Measurements from ENCODE around the gene MCC. TPM values are rescaled to one million over a fixed set of nuclear protein-coding genes. Genes with fewer than 3 reads are reported as not detected.

Gene MCC
- total RNA-seq, 1 experiment from 2014 or later = 7.6 TPM

- no peak overlapping the region for H3K14ac ChIP-seq (ENCODE audit: insufficient read depth, low read length)
- H3K56ac ChIP-seq (ENCODE audit: insufficient read length, low read depth, low read length) = no peak overlapping the region
- Mint-ChIP-seq H3K9me3 (peaks cover 7 to 16% of the 10 kb centered on the region in 2 experiments; a peak in 4 of 5 replicates), H3K27me3 (ENCODE audit: low read depth) (no peaks in the 10 kb centered on the region; the same call in 1 of the 2 replicates), H3K4me3 (no peak overlapping the region), H3K4me1 (peaks cover 4 to 10% of the 10 kb centered on the region in 2 experiments; a peak in 2 of 4 replicates), H3K36me3 (ENCODE audit: insufficient read depth in 1 of 3, low read depth in 3 of 3) (peaks cover 2 to 43% (median 33%) of the 10 kb centered on the region in 3 experiments; a peak in 5 of 7 replicates), H3K27ac (0 out of 7 replicates have a peak overlapping the region, but pooled peaks of 1 of the 3 experiments have one; percentile 30)
- H3K4me1 ChIP-seq (ENCODE audit: insufficient read depth, low read length) = peaks cover 3% of the 10 kb centered on the region; the same call in 1 of the 2 replicates
- no peaks in the 10 kb centered on the region for H3K23me2 ChIP-seq (ENCODE audit: insufficient read length, low read depth, low read length, poor library complexity, severe bottlenecking)
- no peak overlapping the region for H2AFZ ChIP-seq (ENCODE audit: low read length)
- no peak overlapping the region for H2BK5ac ChIP-seq (ENCODE audit: insufficient read length, low read length)
- H3K4ac ChIP-seq (ENCODE audit: low read depth, low read length) = no peak overlapping the region
- no peak overlapping the region for H2BK20ac ChIP-seq (ENCODE audit: low read depth, low read length, poor library complexity, severe bottlenecking)
- no peak overlapping the region for H4K8ac ChIP-seq (replicated peaks; ENCODE audit: insufficient read length, low read depth, low read length)
- H3K4me2 ChIP-seq (ENCODE audit: insufficient read depth, insufficient read length, low read length) = no peak overlapping the region
- no peak for DNase-seq
- H2BK120ac ChIP-seq (ENCODE audit: low read depth, low read length, poor library complexity, severe bottlenecking) = no peak overlapping the region
- H3T11ph ChIP-seq (ENCODE audit: low read length) = no peak overlapping the region
- TF ChIP-seq, protein P1, sequence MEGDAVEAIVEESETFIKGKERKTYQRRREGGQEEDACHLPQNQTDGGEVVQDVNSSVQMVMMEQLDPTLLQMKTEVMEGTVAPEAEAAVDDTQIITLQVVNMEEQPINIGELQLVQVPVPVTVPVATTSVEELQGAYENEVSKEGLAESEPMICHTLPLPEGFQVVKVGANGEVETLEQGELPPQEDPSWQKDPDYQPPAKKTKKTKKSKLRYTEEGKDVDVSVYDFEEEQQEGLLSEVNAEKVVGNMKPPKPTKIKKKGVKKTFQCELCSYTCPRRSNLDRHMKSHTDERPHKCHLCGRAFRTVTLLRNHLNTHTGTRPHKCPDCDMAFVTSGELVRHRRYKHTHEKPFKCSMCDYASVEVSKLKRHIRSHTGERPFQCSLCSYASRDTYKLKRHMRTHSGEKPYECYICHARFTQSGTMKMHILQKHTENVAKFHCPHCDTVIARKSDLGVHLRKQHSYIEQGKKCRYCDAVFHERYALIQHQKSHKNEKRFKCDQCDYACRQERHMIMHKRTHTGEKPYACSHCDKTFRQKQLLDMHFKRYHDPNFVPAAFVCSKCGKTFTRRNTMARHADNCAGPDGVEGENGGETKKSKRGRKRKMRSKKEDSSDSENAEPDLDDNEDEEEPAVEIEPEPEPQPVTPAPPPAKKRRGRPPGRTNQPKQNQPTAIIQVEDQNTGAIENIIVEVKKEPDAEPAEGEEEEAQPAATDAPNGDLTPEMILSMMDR (conservative IDR thresholded peaks at IDR 0.05) = no peak
- H3K27ac ChIP-seq (ENCODE audit: insufficient read length, low read depth, low read length) = no peak overlapping the region
- no peak overlapping the region for H4K91ac ChIP-seq (ENCODE audit: insufficient read length, low read depth, low read length)
- no peak overlapping the region for H2BK12ac ChIP-seq (ENCODE audit: insufficient read length, low read depth, low read length)
- no peaks in the 10 kb centered on the region for H4K20me1 ChIP-seq (ENCODE audit: control insufficient read depth, insufficient read depth, insufficient read length)
- H3K9me3 ChIP-seq (ENCODE audit: control insufficient read depth, low read depth, low read length) = no peaks in the 10 kb centered on the region
- H3K18ac ChIP-seq (ENCODE audit: insufficient read length, low read depth, low read length) = no peak overlapping the region
- no peaks in the 10 kb centered on the region for H3K79me1 ChIP-seq (ENCODE audit: insufficient read depth, low read depth, low read length, poor library complexity, severe bottlenecking)
- WGBS (ENCODE audit: extremely low coverage, insufficient read length, low lambda C conversion rate) = no CpG with 5 or more reads among the region's 4 CpGs
- no peaks in the 10 kb centered on the region for H3K27me3 ChIP-seq (ENCODE audit: insufficient read depth, low read length)
- no peak overlapping the region for H3K9ac ChIP-seq (ENCODE audit: extremely low read depth, insufficient read length, low read length)
- H3K23ac ChIP-seq (ENCODE audit: insufficient read length, low read depth, low read length) = no peak overlapping the region
- H2AK5ac ChIP-seq (ENCODE audit: insufficient read length, low read length) = no peak overlapping the region
- H2BK15ac ChIP-seq (ENCODE audit: low read depth, low read length) = no peak overlapping the region
- 0 out of 2 replicates have a peak, but pooled peaks cover 1% of the 10 kb centered on the region for H3K79me2 ChIP-seq (ENCODE audit: insufficient read depth, low read length)
- no peak overlapping the region for H4K5ac ChIP-seq (ENCODE audit: insufficient read length, low read depth, low read length)
Observed at GRCh38 chr5:113255105-113255504, 233.1 kb downstream of the MCC start.

Data from H9 (cell line).